ENCODE data around the gene SPON2. TPM values are rescaled to one million over a fixed set of nuclear protein-coding genes. Genes with fewer than 3 reads are reported as not detected.
A peak's percentile ranks its signal among the peaks of the same experiment; 100 is the strongest.

Gene SPON2
- total RNA-seq, 1 experiment from 2014 or later = 6.6 TPM

DNA sequence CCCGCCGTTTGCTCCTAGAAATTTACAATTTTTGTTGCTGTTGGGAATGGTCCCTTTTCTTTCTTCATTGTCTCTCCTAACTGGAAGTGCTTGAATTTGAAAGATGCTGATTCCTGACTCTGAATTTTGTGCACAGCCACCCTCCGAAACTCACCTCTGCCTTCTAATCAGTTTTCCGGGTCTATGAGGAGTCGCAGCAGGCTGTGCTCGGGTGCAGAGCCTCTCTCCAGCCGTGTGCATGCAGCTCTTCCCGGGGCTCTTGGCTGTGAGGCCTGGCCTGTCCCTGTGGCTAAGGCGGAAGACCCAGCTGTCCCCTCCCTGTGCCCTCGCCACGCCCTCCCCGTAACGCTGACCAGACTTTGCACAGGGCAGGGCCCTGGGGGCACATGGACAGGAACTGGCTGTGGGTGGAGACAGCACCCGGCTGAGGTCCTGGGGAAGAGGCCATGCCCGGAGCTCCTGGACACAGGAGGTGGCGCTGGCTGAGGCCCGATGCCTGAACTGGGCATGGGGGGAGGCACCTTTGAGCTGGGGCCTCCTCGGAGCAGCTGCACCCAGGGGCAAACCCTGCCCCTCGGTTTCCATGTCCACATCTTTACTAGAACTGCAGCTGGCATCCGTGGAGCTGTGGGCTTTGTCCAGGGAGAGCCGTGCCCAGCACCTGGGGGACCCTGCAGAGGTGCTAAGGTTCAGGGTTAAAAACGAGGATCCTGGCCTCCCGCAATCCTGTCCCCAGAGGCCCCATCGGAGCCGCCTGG is 32.6 kb upstream of the SPON2 start:
- ATAC-seq = no peak
- ChIA-PET POLR2A (no interaction called here), CTCF (interaction anchor here (1.0 kb wide), 1 partner anchor 160 kb away, joined by 3 read pairs; no protein-coding TSS in a partner anchor)
- Mint-ChIP-seq H3K27ac (no peak overlapping the region), H3K9me3 (no peaks in the 10 kb centered on the region), H3K36me3 (no peaks in the 10 kb centered on the region), H3K27me3 (ENCODE audit: low read depth) (no peaks in the 10 kb centered on the region), H3K4me1 (no peaks in the 10 kb centered on the region), H3K4me3 (no peak overlapping the region)
- no peak for TF ChIP-seq OVOL2 (CRISPR knock-in tag; IDR thresholded peaks at IDR 0.05; ENCODE audit: borderline replicate concordance)
- TF ChIP-seq GABPB1 (CRISPR knock-in tag; IDR thresholded peaks at IDR 0.05) = peak; percentile 74
- TF ChIP-seq, protein P1, sequence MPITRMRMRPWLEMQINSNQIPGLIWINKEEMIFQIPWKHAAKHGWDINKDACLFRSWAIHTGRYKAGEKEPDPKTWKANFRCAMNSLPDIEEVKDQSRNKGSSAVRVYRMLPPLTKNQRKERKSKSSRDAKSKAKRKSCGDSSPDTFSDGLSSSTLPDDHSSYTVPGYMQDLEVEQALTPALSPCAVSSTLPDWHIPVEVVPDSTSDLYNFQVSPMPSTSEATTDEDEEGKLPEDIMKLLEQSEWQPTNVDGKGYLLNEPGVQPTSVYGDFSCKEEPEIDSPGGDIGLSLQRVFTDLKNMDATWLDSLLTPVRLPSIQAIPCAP (CRISPR knock-in tag; IDR thresholded peaks at IDR 0.05) = no peak
- TF ChIP-seq, protein P2, sequence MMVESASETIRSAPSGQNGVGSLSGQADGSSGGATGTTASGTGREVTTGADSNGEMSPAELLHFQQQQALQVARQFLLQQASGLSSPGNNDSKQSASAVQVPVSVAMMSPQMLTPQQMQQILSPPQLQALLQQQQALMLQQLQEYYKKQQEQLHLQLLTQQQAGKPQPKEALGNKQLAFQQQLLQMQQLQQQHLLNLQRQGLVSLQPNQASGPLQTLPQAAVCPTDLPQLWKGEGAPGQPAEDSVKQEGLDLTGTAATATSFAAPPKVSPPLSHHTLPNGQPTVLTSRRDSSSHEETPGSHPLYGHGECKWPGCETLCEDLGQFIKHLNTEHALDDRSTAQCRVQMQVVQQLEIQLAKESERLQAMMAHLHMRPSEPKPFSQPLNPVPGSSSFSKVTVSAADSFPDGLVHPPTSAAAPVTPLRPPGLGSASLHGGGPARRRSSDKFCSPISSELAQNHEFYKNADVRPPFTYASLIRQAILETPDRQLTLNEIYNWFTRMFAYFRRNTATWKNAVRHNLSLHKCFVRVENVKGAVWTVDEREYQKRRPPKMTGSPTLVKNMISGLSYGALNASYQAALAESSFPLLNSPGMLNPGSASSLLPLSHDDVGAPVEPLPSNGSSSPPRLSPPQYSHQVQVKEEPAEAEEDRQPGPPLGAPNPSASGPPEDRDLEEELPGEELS (CRISPR knock-in tag; IDR thresholded peaks at IDR 0.05) = no peak
- no peak for TF ChIP-seq ZNF138 (CRISPR knock-in tag; conservative IDR thresholded peaks at IDR 0.05)
- DNase-seq (ENCODE audit: low spot score) = peak; percentile 3

DNA sequence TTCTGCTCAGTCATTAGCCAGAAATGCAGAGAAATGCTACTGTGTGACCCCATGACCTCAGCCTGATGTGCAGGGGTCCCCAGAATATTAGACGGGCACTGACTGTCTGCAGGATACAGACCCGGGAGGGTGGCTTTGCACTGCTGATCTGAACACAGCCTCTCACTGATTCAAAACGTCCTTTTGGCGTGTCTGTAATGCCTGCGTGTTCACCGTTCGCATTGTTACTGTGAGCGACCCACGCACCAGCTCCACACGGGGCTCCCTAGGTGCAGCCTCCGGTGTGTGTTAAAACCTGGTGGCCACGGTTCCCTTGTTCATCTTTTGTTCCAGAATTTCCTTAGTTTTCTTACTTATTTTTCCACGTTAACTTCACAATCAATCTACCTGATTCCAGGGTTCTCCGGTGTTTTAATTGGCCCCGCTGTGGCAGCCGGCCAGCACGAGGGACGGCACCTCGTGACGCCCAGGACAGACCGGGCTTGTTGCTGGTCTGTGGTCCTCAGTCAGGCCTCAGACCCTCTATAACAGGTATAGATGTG is 32.0 kb upstream of the SPON2 start:
- no peak overlapping the region for H3K4me3 Mint-ChIP-seq
- TF ChIP-seq, protein P1 (CRISPR knock-in tag; IDR thresholded peaks at IDR 0.05) = no peak
- TF ChIP-seq FOXP1 (CRISPR knock-in tag; IDR thresholded peaks at IDR 0.05; ENCODE audit: borderline replicate concordance) = no peak
- no peak for TF ChIP-seq ZNF219 (CRISPR knock-in tag; IDR thresholded peaks at IDR 0.05; ENCODE audit: borderline replicate concordance)
- TF ChIP-seq TEAD4 (CRISPR knock-in tag; IDR thresholded peaks at IDR 0.05) = no peak
- no peak for TF ChIP-seq CREM (CRISPR knock-in tag; IDR thresholded peaks at IDR 0.05)
- TF ChIP-seq, protein P3, sequence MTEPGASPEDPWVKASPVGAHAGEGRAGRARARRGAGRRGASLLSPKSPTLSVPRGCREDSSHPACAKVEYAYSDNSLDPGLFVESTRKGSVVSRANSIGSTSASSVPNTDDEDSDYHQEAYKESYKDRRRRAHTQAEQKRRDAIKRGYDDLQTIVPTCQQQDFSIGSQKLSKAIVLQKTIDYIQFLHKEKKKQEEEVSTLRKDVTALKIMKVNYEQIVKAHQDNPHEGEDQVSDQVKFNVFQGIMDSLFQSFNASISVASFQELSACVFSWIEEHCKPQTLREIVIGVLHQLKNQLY (CRISPR knock-in tag; IDR thresholded peaks at IDR 0.05) = no peak
- TF ChIP-seq, protein P4, sequence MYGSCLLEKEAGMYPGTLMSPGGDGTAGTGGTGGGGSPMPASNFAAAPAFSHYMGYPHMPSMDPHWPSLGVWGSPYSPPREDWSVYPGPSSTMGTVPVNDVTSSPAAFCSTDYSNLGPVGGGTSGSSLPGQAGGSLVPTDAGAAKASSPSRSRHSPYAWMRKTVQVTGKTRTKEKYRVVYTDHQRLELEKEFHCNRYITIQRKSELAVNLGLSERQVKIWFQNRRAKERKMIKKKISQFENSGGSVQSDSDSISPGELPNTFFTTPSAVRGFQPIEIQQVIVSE (CRISPR knock-in tag; IDR thresholded peaks at IDR 0.05; ENCODE audit: borderline replicate concordance) = no peak
- TF ChIP-seq, protein P5, sequence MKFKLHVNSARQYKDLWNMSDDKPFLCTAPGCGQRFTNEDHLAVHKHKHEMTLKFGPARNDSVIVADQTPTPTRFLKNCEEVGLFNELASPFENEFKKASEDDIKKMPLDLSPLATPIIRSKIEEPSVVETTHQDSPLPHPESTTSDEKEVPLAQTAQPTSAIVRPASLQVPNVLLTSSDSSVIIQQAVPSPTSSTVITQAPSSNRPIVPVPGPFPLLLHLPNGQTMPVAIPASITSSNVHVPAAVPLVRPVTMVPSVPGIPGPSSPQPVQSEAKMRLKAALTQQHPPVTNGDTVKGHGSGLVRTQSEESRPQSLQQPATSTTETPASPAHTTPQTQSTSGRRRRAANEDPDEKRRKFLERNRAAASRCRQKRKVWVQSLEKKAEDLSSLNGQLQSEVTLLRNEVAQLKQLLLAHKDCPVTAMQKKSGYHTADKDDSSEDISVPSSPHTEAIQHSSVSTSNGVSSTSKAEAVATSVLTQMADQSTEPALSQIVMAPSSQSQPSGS (CRISPR knock-in tag; IDR thresholded peaks at IDR 0.05; ENCODE audit: borderline replicate concordance, low read depth) = no peak
- TF ChIP-seq RELA (CRISPR knock-in tag; IDR thresholded peaks at IDR 0.05; ENCODE audit: borderline replicate concordance) = no peak
- TF ChIP-seq, protein P6, sequence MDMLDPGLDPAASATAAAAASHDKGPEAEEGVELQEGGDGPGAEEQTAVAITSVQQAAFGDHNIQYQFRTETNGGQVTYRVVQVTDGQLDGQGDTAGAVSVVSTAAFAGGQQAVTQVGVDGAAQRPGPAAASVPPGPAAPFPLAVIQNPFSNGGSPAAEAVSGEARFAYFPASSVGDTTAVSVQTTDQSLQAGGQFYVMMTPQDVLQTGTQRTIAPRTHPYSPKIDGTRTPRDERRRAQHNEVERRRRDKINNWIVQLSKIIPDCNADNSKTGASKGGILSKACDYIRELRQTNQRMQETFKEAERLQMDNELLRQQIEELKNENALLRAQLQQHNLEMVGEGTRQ (CRISPR knock-in tag; IDR thresholded peaks at IDR 0.05) = no peak
- no peak for TF ChIP-seq GABPB1 (CRISPR knock-in tag; IDR thresholded peaks at IDR 0.05)
- TF ChIP-seq TEAD1 (CRISPR knock-in tag; IDR thresholded peaks at IDR 0.05) = no peak
- no peak for TF ChIP-seq ZNF263 (CRISPR knock-in tag; IDR thresholded peaks at IDR 0.05; ENCODE audit: low read depth)
- no peak for TF ChIP-seq ZNF138 (CRISPR knock-in tag; conservative IDR thresholded peaks at IDR 0.05)
- no peak for TF ChIP-seq MYBL2 (CRISPR knock-in tag; IDR thresholded peaks at IDR 0.05)
- ATAC-seq = no peak
- no peaks in the 10 kb centered on the region for H3K9me3 Mint-ChIP-seq
- DNase-seq (ENCODE audit: low spot score) = peak; percentile 5
- CTCF ChIA-PET = interaction anchor here (1.0 kb wide), 1 partner anchor 160 kb away, joined by 3 read pairs; no protein-coding TSS in a partner anchor
- H3K36me3 Mint-ChIP-seq = no peaks in the 10 kb centered on the region
- no peaks in the 10 kb centered on the region for H3K4me1 Mint-ChIP-seq
- 0 out of 2 replicates have a peak overlapping the region, but pooled peaks have one; percentile 65 for H3K27ac Mint-ChIP-seq
- POLR2A ChIA-PET = no interaction called here
- no peaks in the 10 kb centered on the region for H3K27me3 Mint-ChIP-seq (ENCODE audit: low read depth)
